H7 (cell line): ENCODE results near the gene KCNMB2. TPM values are rescaled to one million over a fixed set of nuclear protein-coding genes. Genes with fewer than 3 reads are reported as not detected.

Experiments
- DNase-seq: peaks from one replicate; pipeline ENCODE4 v3.0.0; 2012
- H3K27me3 ChIP-seq: 2 replicates; pipeline ENCODE4 v1.6.0; 2011; ENCODE audit warnings: mild to moderate bottlenecking, low read length; ENCODE audit not compliant: control insufficient read depth, insufficient read depth
- H3K36me3 ChIP-seq: replicated peaks from 2 replicates; pipeline ENCODE4 v1.5.1; 2011; ENCODE audit warnings: low read length; ENCODE audit not compliant: control insufficient read depth, insufficient read depth
- H3K4me3 ChIP-seq: 2 replicates; pipeline ENCODE4 v1.5.1; 2011; ENCODE audit warnings: low read depth, mild to moderate bottlenecking, control low read depth, low read length, moderate library complexity; ENCODE audit not compliant: insufficient read depth
- total RNA-seq: library from RNA; depleted of rRNA; stranded (reverse); fragments of >200 nt; shearing (Covaris generic); gene quantifications from 2 replicates; pipeline ENCODE4 v1.2.3, GENCODE V29; 2014

The KCNMB2 gene
- total RNA-seq, 1 experiment from 2014 or later, result not detected

DNA sequence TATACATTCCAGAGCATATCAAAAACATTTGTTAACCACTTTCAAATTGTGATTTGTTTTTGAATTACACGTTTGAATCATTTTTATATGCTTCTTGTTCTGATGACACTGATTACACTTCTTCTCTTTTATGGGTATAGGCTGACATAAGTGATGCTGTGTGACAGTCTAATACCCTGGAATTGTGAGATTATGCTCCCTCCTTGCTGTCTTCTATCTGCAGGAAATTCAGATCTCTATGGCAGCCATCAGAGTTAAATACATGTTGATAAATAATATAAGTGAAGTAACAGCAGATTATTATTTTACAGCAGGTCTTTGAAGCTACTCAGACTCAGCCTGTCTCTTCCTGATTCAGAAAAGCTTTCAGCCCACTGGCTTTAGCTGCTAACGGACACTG lies 286.5 kb downstream of the KCNMB2 start:
- no peaks in the 10 kb centered on the region for H3K36me3 ChIP-seq
- DNase-seq, result no peak
- H3K4me3 ChIP-seq, result no peak overlapping the region
- H3K27me3 ChIP-seq, result no peaks in the 10 kb centered on the region

DNA sequence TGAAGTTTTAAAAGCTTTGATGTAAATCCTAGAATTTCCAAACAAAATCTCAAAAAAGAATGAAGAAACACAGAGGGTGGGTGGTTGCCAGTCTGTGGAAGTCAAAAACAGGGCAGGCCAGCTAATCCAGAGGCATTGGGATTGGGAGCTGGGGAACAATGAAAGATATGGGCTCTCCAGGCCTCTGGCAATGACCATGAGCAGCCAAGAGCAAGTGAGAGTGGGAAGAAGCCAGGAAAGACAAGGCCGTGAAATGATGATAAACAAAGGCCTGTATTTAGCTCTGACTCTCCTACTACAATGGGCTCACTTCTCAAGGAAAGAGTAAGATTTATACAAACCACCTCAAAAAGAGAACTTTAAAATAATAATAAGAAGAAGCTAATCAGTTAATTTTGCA lies 286.9 kb downstream of the KCNMB2 start:
- Histone ChIP-seq H3K4me3 (no peak overlapping the region), H3K36me3 (no peaks in the 10 kb centered on the region), H3K27me3 (no peaks in the 10 kb centered on the region)
- DNase-seq, result no peak

GRCh38 chr3:178823591-178824246 lies 287.5 kb downstream of the KCNMB2 start:
- H3K36me3 ChIP-seq, result no peaks in the 10 kb centered on the region
- no peaks in the 10 kb centered on the region for H3K27me3 ChIP-seq
- DNase-seq, result no peak
- H3K4me3 ChIP-seq, result no peak overlapping the region

GRCh38 chr3:178826435-178827123 lies 290.3 kb downstream of the KCNMB2 start:
- Histone ChIP-seq H3K4me3 (no peak overlapping the region), H3K36me3 (no peaks in the 10 kb centered on the region), H3K27me3 (no peaks in the 10 kb centered on the region)
- no peak for DNase-seq

DNA sequence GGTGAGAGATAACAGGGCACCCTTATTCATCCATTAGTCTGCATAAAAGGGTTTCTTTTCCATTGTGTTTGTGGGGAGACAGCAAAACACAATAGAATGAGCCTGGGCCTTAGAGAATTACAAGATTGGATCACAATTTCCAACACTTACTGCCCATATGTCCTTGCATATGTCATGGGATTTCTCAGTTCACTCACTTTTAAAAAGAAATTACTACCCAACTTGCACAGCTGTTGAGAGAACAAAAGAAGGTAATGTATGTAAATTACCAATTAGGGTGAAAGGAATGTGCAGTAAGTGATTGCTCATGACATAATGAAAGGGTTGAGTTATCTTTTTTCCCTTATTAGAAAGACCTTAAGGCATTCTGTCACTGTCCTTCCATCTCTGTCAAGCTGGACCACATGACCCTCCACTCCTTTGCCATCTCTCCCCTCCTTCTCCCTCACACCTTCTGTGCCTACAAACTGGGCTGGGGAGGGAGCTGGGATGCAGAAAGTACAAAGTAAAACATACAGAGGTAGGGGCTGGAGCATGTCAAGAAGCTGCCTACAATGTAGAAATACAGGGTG lies 291.1 kb downstream of the KCNMB2 start:
- Histone ChIP-seq H3K36me3 (no peaks in the 10 kb centered on the region), H3K27me3 (no peaks in the 10 kb centered on the region), H3K4me3 (no peak overlapping the region)
- DNase-seq, result no peak

- Histone ChIP-seq H3K36me3 (no peaks in the 10 kb centered on the region), H3K27me3 (no peaks in the 10 kb centered on the region), H3K4me3 (no peak overlapping the region)
- no peak for DNase-seq
Measured at GRCh38 chr3:178833695-178834094, 297.5 kb downstream of the KCNMB2 start.

DNA sequence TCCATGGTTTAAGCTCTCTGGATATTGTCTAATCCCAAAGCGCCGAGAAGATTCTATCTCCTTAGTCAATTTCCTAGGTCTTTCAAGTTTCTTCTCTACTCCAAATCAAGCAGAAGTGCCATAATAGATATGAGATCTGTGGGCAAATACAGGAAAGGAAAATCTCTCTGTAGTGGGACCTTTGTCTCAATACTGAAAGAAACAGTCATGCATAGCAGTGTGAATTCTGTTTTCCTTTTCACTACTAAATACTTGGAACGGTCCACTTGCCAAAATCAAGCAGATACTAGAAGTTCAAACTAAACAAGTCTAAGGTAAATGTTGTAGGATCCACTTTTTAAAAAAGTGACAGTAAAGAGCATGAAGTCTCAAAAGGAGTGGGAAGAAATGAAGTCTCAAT lies 298.8 kb downstream of the KCNMB2 start:
- Histone ChIP-seq H3K36me3 (no peaks in the 10 kb centered on the region), H3K4me3 (no peak overlapping the region), H3K27me3 (no peaks in the 10 kb centered on the region)
- DNase-seq, result no peak

GRCh38 chr3:178837512-178837911 lies 301.3 kb downstream of the KCNMB2 start:
- H3K36me3 ChIP-seq, result no peaks in the 10 kb centered on the region
- H3K27me3 ChIP-seq, result no peaks in the 10 kb centered on the region
- no peak overlapping the region for H3K4me3 ChIP-seq
- DNase-seq, result no peak

- no peak for DNase-seq
- H3K4me3 ChIP-seq, result no peak overlapping the region
- H3K27me3 ChIP-seq, result no peaks in the 10 kb centered on the region
- no peaks in the 10 kb centered on the region for H3K36me3 ChIP-seq
Measured at GRCh38 chr3:178840586-178840985, 304.4 kb downstream of the KCNMB2 start.

DNA sequence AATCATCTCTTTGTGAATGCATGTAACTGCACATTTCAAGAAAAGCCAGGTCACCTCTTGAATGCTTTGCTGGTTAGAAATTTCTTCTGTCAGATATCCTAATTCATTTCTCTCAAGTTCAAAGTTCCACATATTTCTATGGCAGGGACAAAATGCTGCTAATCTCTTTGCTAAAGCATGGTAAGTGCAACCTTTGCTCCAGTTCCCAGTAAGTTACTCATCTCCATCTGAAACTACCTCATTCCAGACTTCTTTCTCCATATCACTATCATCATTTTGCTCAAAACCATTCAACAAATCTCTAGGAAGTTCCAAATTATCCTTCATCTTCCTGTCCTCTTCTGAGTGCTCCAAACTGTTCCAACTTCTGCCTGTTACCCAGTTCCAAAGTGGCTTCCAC lies 304.8 kb downstream of the KCNMB2 start:
- H3K4me3 ChIP-seq, result no peak overlapping the region
- H3K27me3 ChIP-seq, result no peaks in the 10 kb centered on the region
- H3K36me3 ChIP-seq, result no peaks in the 10 kb centered on the region
- no peak for DNase-seq

DNA sequence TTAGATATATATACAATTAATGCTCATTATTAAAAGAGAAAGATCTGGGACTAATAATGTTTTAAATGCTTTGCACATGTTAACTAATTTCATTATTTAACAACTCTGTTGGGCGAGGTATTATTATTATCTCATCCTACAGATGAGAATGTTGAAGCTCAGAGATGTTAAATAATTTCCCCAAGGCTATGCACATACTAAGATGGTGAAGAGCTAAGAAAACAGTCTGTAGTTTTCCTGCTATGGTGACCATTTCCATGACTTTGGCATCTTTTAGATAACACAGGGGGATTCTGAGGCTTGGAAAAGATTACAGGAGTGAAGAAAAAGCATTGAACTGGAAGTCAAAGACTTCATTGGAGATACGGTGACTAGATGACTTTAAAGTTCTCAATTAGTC lies 308.7 kb downstream of the KCNMB2 start:
- Histone ChIP-seq H3K27me3 (no peaks in the 10 kb centered on the region), H3K4me3 (no peak overlapping the region), H3K36me3 (no peaks in the 10 kb centered on the region)
- DNase-seq, result no peak

GRCh38 chr3:178845420-178846118 lies 309.3 kb downstream of the KCNMB2 start:
- Histone ChIP-seq H3K27me3 (no peaks in the 10 kb centered on the region), H3K4me3 (no peak overlapping the region), H3K36me3 (no peaks in the 10 kb centered on the region)
- no peak for DNase-seq

DNA sequence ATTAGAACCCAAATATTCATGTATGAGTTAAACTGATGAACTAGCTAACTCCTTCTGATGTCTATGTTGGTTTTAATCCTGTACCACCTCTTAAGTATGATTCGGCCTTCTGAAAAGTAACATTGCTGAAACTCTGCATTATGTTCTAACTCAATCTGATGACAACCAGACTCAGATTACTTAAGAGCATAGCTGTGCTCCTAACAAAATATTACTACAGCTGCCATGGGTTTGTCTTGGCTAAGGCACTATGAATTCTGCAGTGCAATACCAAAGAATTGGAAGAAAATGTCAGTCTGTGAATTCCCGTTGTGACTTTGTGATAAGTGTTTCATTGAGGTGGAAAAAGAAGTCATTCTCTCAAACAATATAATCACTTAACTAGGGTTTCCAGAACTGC lies 311.0 kb downstream of the KCNMB2 start:
- no peak for DNase-seq
- no peaks in the 10 kb centered on the region for H3K27me3 ChIP-seq
- H3K36me3 ChIP-seq, result no peaks in the 10 kb centered on the region
- no peak overlapping the region for H3K4me3 ChIP-seq

- no peaks in the 10 kb centered on the region for H3K27me3 ChIP-seq
- H3K4me3 ChIP-seq, result no peak overlapping the region
- no peaks in the 10 kb centered on the region for H3K36me3 ChIP-seq
- no peak for DNase-seq
Measured at GRCh38 chr3:178849199-178849910, 313.1 kb downstream of the KCNMB2 start.
